ENCODE results near the gene DNAJB11. TPM values are rescaled to one million over a fixed set of nuclear protein-coding genes. Genes with fewer than 3 reads are reported as not detected.
A peak's percentile ranks its signal among the peaks of the same experiment; 100 is the strongest.

DNAJB11 gene
- total RNA-seq: 47.4 and 114 TPM in 2 replicates
- polyA plus RNA-seq: 56.6 and 144 TPM in 2 replicates

DNA sequence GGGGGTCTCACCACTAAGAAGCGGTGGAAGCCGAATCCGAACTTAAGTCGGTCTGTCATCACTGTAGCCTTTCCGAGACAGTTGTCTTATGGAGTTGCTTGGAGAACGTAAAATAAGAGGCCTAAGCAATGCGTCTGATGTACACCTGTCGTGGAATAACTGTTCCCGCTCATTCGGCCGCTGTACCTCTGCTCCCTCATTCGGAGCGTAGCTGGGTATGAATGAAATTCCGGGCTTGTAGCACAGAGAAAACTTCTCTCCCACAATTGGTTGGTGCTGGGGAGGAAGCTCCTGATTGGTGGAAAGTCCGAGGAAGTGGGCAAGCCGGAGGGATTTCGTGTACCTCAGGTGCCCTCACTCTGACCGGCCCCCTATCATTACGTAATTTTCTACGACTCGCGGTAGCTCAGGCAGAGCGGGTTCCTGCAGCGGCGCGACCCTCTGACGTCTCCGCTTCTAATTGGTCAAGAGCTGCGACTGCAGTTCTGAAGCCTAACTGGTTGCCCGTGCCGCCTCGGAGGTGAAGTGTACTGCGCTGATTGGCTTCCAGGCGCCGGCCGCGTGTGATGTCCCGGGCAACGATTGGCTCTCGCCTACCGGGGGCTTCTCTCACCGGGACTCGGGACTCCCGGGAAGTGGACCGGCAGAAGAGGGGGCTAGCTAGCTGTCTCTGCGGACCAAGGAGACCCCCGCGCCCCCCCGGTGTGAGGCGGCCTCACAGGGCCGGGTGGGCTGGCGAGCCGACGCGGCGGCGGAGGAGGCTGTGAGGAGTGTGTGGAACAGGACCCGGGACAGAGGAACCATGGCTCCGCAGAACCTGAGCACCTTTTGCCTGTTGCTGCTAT lies at the start of gene DNAJB11:
Gene DNAJB11 (plus strand): TSS at position 625 of the 845 bp plus-strand sequence. CDS start 178 bp downstream, at position 803.
- Histone ChIP-seq H3K27ac (peak within 1 kb of the TSS; percentile 98), H3K36me3 (peaks cover 24% of the 10 kb centered on the region), H3K27me3 (no peaks in the 10 kb centered on the region), H3K4me3 (peak within 1 kb of the TSS; percentile 94), H3K4me1 (ENCODE audit: low read depth) (peaks cover 10% of the 10 kb centered on the region), H3K9me3 (ENCODE audit: low read depth) (no peaks in the 10 kb centered on the region)
- DNase-seq (ENCODE audit: low read depth in 1 of 2, low spot score in 1 of 2): peak; percentile 100
- TF ChIP-seq, protein P1, sequence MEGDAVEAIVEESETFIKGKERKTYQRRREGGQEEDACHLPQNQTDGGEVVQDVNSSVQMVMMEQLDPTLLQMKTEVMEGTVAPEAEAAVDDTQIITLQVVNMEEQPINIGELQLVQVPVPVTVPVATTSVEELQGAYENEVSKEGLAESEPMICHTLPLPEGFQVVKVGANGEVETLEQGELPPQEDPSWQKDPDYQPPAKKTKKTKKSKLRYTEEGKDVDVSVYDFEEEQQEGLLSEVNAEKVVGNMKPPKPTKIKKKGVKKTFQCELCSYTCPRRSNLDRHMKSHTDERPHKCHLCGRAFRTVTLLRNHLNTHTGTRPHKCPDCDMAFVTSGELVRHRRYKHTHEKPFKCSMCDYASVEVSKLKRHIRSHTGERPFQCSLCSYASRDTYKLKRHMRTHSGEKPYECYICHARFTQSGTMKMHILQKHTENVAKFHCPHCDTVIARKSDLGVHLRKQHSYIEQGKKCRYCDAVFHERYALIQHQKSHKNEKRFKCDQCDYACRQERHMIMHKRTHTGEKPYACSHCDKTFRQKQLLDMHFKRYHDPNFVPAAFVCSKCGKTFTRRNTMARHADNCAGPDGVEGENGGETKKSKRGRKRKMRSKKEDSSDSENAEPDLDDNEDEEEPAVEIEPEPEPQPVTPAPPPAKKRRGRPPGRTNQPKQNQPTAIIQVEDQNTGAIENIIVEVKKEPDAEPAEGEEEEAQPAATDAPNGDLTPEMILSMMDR (IDR thresholded peaks at IDR 0.05; ENCODE audit: low read depth, low read length): no peak

DNA sequence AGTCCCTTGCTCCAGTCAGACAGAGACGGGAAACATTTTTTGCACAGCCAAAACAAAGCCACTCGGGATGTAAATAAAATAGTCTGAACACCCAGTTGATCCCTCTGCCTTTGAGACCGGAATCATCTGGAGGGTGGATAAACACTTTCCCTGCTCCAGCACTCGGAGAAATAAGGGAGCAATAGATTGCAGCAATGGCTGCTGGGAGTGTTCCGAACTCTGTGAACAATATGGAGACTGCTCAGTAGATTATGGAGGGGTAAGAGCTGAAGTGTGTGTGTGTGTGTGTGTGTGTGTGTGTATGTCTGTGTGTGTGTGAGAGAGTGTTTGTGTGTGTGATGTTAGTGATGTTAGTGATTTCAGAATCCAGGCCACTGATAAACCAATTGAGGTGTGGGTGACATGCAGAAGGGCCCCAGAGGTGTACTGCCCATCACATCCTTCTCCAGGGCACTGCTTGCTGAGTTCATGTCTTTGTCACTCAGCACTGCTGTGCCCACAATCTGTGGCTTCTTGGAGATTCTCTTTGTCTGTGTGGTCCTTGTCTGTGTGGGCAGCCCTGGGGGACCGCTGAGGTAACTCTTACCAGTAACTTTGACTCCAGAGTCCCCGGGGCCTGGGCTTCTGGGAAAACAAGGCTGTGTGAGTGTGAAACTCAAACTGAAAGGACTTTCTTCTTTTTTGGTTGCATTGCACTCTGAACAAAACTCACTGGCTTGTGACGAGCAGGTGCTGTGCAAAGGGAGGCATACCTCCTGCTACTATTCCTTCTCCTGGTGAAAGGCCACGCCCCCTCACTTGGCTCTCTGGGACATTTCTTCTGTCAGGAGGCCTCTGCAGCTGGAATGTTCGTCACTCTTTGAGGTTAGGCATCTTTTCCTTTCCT lies 49.3 kb upstream of the DNAJB11 start:
- Histone ChIP-seq H3K27ac (no peak overlapping the region), H3K36me3 (no peaks in the 10 kb centered on the region), H3K9me3 (ENCODE audit: low read depth) (no peaks in the 10 kb centered on the region), H3K4me3 (no peak overlapping the region), H3K27me3 (no peaks in the 10 kb centered on the region), H3K4me1 (ENCODE audit: low read depth) (peaks cover 6% of the 10 kb centered on the region)
- TF ChIP-seq, protein P1 (IDR thresholded peaks at IDR 0.05; ENCODE audit: low read depth, low read length): no peak
- DNase-seq (ENCODE audit: low read depth in 1 of 2, low spot score in 1 of 2): peak in 1 of 2 donors; percentile 36

DNA sequence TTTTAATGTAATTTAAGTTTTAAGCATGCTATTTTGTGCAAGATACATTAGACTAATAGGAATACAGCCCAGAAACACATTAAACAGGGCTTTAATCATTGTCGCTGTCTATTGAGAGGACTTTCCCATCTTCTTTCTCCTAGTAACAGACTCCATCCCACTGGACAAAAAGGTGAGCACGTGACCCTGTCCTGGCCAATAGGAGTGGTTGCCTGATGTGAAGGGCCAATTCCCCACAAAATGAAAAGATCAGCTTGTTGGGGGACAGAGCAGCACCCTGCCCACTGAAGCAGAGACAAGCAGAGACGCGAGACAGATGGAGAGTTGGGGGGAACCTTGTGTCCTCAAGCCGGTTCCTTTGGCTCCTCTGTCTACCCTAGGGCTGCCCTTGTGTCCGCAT lies 47.5 kb upstream of the DNAJB11 start:
- no peak overlapping the region for H3K4me3 ChIP-seq
- H3K4me1 ChIP-seq (ENCODE audit: low read depth): peaks cover 6% of the 10 kb centered on the region
- no peaks in the 10 kb centered on the region for H3K9me3 ChIP-seq (ENCODE audit: low read depth)
- no peak for DNase-seq (ENCODE audit: low read depth in 1 of 2, low spot score in 1 of 2)
- H3K36me3 ChIP-seq: no peaks in the 10 kb centered on the region
- H3K27ac ChIP-seq: no peak overlapping the region
- TF ChIP-seq, protein P1 (IDR thresholded peaks at IDR 0.05; ENCODE audit: low read depth, low read length): no peak
- H3K27me3 ChIP-seq: no peaks in the 10 kb centered on the region

DNA sequence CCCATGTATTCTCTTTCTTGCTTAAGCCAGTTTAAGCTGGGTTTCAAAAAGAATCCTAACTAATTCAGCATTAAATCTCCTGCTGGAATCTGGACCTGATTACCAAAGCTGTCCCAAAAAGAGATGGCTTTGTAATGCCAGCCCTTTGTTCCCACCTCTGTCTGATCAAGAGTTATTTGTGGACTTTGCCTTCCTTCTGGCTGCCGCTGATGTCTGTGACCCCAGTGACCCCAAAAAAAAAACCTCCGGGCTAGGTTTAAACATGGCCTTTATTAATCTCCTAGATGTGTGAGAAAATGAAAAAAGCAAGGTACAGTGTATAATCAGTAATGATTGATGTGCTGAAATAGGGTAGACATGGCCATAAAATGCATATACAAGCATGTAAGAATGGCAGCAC lies 47.1 kb upstream of the DNAJB11 start:
- Histone ChIP-seq H3K4me1 (ENCODE audit: low read depth) (peaks cover 6% of the 10 kb centered on the region), H3K27ac (no peak overlapping the region), H3K36me3 (no peaks in the 10 kb centered on the region), H3K27me3 (no peaks in the 10 kb centered on the region), H3K4me3 (no peak overlapping the region), H3K9me3 (ENCODE audit: low read depth) (no peaks in the 10 kb centered on the region)
- DNase-seq (ENCODE audit: low read depth in 1 of 2, low spot score in 1 of 2): no peak
- TF ChIP-seq, protein P1 (IDR thresholded peaks at IDR 0.05; ENCODE audit: low read depth, low read length): no peak

DNA sequence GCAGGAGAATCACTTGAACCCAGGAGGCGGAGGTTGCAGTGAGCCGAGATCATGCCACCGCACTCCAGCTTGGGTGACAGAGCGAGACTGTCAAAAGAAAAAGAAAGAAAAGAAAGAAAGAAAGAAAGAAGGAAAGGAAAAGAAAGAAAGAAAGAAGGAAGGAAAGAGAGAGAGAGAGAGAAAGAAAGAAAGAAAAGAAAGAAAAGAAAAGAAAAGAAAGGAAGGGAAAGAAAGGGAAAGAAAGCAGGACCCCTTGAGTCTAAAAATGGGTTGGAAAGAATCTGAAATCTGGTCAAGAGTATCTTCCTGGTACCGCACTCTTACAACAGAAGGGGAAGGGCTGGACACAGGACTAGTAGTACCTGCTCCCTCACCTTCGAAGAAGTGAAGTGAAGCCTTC lies 45.9 kb upstream of the DNAJB11 start:
- TF ChIP-seq, protein P1 (IDR thresholded peaks at IDR 0.05; ENCODE audit: low read depth, low read length): no peak

More for the DNA sequence above, 45.9 kb upstream of the DNAJB11 start:
- Histone ChIP-seq H3K4me3 (no peak overlapping the region), H3K36me3 (no peaks in the 10 kb centered on the region), H3K4me1 (ENCODE audit: low read depth) (peaks cover 6% of the 10 kb centered on the region), H3K9me3 (ENCODE audit: low read depth) (no peaks in the 10 kb centered on the region), H3K27ac (no peak overlapping the region), H3K27me3 (no peaks in the 10 kb centered on the region)
- DNase-seq (ENCODE audit: low read depth in 1 of 2, low spot score in 1 of 2): no peak
